ENCODE measurements around the gene GAPT.

Gene GAPT

DNA sequence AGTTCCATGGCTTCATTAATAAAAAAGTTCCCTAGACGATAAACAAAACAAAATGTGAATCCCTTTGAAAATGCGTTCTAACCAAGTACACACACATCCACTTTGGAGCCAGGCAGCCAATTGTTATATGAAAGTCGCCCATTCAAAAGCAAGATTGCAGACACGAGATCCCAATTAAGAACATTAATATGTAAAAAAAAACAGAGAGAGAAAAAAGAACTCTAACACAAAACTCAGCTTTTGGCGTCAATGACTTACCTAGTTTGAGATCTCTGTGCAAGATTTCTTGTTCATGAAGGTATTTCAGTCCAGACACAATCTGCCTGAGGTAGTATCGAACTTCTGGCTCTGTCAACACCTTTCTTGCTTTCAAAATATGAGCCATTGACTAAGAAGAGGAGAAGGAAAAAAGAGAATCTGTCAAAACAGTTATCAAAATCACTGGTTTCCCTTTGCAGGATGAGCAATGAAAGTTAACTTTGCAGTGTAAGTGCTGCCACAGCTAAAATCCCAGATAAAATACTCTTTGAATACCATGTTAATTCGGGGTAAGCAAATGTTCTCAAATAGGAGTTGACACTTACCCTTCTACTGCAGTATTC, 33.0 kb upstream of the GAPT start:
- H3K9me3 Mint-ChIP-seq, result no peaks in the 10 kb centered on the region
- H3K4me1 Mint-ChIP-seq, result peaks cover 19% of the 10 kb centered on the region
- H3K4me3 Mint-ChIP-seq, result peak overlapping the region; percentile 87
- H3K36me3 Mint-ChIP-seq, result peaks cover 7% of the 10 kb centered on the region
- no peaks in the 10 kb centered on the region for H3K27me3 Mint-ChIP-seq
- no peak overlapping the region for H3K27ac Mint-ChIP-seq

DNA sequence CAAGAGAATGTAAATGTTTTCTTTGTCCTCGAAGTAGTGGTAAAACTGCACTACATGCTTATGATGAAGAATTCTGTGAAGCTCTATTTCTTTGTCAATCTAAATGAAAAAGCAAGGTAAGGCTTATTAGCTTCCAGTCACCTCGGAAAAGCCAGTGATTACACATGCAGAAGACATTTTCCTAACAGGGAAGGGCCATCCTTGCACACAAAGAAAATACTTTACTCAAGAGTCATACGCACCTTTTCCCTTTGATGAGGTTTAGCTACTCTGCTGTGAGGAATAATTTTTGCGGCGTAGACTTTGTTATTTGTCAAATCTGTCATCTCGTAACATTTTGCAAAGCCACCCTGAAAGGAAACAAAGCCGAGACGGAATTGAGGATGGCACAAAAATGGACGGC, 32.5 kb upstream of the GAPT start:
- Mint-ChIP-seq H3K27me3 (no peaks in the 10 kb centered on the region), H3K4me1 (peaks cover 19% of the 10 kb centered on the region), H3K4me3 (peak overlapping the region; percentile 87), H3K9me3 (no peaks in the 10 kb centered on the region), H3K36me3 (peaks cover 7% of the 10 kb centered on the region), H3K27ac (no peak overlapping the region)

DNA sequence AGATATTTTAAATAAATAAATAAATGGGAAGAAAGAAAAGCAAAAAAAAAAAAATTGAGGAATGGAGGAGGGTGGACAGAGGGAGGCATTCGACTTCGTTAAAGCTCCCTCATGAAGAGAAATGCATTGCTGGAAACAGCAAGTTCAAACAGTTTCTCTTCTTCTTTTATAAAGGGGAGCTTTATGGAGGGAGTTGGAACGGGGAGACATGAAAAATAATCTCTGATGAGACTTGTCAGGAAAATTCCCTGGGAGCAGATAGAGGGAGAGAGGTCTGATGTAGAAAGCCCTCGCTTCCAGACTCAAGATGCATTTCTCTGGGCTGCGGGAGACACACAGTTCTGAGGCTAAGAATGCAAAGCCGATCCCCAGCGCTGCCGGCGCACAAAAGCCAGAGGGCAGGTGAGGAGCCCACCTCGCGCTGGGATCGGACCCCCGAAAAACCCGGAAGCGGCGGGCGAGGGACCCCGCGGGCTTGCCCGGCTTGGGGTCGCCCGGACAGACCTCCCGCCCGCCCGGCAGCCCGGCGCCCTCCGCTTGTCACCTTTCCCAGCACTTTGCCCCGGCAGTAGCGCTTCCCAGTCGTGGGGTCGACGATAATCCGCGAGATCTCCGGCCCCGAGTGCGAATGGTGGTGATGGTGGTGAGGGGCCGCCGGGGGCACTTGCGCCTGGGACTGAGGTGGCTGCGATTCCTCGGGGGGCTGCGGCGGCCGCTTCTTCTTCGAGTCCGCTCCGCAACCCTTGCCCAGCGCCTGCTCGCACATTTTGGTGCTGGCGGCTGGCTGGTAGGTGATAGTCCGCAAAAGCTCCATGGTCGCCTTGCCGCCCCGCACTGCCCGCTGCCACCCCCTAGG, 31.9 kb upstream of the GAPT start:
- Mint-ChIP-seq H3K27ac (no peak overlapping the region), H3K9me3 (no peaks in the 10 kb centered on the region), H3K27me3 (no peaks in the 10 kb centered on the region), H3K4me3 (peak overlapping the region; percentile 87), H3K36me3 (peaks cover 6% of the 10 kb centered on the region), H3K4me1 (peaks cover 19% of the 10 kb centered on the region)

DNA sequence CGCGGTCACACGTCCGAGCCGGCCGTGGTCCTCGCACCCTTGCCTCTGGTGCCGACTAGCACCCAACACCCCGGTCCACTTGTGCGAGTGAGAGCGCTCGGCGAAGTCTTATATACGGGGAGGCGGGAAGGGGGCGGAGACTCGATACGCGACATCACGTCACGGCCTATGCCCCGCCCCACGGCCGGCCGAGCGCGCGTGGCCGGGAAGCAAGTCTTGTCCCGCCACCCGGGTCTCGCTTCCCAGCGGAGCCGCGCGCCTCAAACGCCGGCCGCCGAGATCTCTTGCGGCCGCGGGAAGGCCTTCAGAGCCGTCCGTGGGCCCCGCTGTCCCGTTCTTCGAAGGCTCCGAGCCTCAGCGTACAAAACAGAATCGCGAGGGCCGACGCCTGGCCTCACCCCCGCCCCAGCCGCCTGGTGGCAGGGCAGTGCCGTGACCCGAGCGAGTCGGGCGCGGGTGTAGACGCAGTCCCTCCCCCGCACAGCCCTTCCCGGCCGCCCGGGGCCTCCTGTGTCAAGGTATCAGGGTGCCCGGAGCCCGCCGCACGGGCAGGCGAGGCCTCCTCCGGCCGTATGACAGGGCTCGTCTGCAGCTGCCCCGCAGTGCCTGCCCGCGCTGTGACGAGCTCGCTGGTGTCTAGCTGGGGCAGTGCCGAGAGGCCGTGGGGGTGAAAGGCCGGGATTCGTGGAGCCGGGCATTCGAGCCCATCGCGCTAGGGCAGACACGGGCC, 31.1 kb upstream of the GAPT start, which contains the start of gene PLK2:
PLK2 (minus strand) TSS at position 85 of the 730 bp plus-strand sequence. CDS start 127 bp downstream, outside the sequence.
- Mint-ChIP-seq H3K4me3 (peak within 1 kb of the TSS; percentile 87), H3K27me3 (no peaks in the 10 kb centered on the region), H3K9me3 (no peaks in the 10 kb centered on the region), H3K4me1 (peaks cover 19% of the 10 kb centered on the region), H3K27ac (peak within 1 kb of the TSS; percentile 80), H3K36me3 (peaks cover 1% of the 10 kb centered on the region)

DNA sequence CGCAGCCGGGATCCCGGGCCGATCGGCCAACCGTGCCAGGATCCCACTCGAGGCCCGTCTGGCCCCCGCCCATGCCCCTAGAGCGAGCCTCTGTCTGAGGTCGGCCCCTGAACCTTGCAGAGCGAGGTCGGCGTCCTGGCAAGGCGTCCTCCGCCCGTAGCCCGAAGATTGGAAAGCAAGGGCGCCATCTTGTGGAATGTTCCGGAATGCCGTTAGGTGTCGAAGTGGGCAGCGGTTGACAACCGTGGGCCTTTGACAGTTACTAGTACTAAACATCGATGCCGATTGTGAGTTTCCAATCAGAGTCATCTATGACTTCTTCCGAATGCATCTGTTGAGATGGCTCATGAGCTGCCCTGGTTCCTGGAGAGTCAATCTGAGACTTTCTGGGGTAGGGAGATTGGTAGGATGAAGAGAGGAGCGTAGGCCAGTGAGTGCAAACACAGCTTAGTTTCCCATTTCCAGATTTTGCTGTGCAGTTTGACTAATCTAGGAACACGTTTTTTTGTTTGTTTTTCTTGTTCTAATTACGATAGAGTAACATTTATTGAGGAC, 30.4 kb upstream of the GAPT start:
- Mint-ChIP-seq H3K4me1 (peaks cover 19% of the 10 kb centered on the region), H3K27ac (peak overlapping the region; percentile 80), H3K36me3 (no peaks in the 10 kb centered on the region), H3K4me3 (peak overlapping the region; percentile 87), H3K27me3 (no peaks in the 10 kb centered on the region), H3K9me3 (no peaks in the 10 kb centered on the region)

DNA sequence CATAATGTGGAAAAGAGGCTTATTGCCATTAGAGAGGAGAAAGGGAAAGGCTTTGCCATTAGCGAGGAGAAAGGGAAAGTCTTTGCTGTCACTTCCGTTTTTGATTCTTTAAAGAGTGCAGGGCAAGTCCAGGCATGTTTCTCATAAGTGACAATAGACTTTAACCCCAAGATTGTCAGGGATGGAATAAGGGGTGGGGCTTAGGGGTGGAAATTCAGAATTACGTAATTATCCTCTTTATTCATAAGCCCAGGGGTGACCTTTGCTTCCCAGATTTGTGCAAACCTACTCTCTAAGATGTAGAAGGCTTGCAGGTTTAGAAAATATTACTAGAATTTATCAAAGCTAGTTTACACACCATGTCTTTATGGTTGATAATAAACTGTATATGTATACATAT, 29.1 kb upstream of the GAPT start:
- peaks cover 19% of the 10 kb centered on the region for H3K4me1 Mint-ChIP-seq
- H3K9me3 Mint-ChIP-seq, result no peaks in the 10 kb centered on the region
- H3K27ac Mint-ChIP-seq, result no peak overlapping the region
- no peak overlapping the region for H3K4me3 Mint-ChIP-seq
- H3K27me3 Mint-ChIP-seq, result no peaks in the 10 kb centered on the region
- no peaks in the 10 kb centered on the region for H3K36me3 Mint-ChIP-seq

DNA sequence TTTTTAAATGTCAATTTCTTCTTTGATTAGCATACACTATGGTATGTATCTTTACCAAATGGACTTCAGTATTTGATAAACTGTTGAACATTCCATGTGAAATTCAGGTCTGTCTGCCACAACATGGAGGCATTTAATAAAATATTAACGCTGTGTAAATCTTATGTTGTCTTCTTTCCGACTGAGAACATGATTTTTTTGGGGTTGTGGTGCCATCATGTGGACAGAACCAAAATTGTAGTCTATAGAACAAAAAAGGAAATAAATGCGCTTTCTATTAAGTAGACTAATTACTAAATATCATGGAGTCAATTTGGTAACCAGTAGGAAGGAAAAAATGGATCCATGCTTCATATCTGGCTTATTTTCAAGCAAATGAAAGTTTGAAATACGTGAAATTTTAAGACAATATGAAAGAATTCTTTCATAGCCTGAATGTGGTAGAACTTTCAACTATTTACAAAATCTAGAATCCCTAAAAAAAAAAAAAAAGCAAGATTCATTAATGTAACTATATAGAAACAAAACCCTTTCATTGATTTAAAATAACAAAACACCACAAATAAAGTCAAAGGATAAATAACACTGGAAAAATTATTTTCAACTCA, 28.5 kb upstream of the GAPT start:
- H3K27ac Mint-ChIP-seq, result no peak overlapping the region
- no peak overlapping the region for H3K4me3 Mint-ChIP-seq

DNA sequence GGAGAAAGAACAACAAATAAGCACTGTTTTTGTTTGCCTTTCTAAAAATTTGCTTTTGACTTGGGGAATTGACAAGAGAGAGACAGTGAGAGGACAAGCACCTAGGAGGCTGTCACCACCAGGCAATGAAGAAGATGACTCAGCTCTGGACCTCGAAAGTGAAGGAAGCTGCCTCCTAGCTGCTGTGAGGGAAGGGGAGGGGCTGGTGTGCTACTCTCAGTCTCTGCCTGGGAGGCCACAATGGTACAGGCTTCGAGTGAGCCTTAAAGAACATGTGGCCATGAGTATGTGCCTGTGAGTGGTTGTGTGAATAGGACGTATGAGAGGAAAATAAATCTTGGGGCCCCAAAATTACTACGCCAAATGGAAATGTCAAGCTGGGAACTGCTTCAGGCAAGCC, 24.3 kb upstream of the GAPT start:
- no peak overlapping the region for H3K27ac Mint-ChIP-seq
- no peaks in the 10 kb centered on the region for H3K4me1 Mint-ChIP-seq

More for the DNA sequence above, 28.5 kb upstream of the GAPT start:
- Mint-ChIP-seq H3K36me3 (no peaks in the 10 kb centered on the region), H3K27me3 (no peaks in the 10 kb centered on the region), H3K4me1 (peaks cover 19% of the 10 kb centered on the region), H3K9me3 (no peaks in the 10 kb centered on the region)

DNA sequence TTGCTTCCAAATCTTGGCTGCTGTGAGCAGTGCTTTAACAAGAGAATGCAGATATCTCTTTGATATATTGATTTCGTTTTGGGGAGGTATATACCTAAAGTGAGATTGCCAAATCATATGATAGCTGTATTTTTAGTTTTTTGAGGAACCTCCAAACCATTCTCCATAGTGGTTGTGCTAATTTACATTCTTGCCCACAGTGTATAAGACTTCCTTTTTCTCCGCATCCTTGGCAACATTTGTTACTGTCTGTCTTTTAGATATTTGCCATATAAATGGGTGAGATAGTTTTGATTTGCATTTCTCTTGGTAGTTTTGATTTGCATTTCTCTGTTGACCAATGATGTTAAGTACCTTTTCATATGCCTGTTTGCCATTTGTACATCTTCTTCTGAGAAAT, 21.3 kb upstream of the GAPT start:
- Mint-ChIP-seq H3K27me3 (peaks cover 2% of the 10 kb centered on the region), H3K4me3 (no peak overlapping the region)

More for the DNA sequence above, 24.3 kb upstream of the GAPT start:
- no peaks in the 10 kb centered on the region for H3K9me3 Mint-ChIP-seq
- H3K36me3 Mint-ChIP-seq, result no peaks in the 10 kb centered on the region
- no peak overlapping the region for H3K4me3 Mint-ChIP-seq
- H3K27me3 Mint-ChIP-seq, result no peaks in the 10 kb centered on the region

DNA sequence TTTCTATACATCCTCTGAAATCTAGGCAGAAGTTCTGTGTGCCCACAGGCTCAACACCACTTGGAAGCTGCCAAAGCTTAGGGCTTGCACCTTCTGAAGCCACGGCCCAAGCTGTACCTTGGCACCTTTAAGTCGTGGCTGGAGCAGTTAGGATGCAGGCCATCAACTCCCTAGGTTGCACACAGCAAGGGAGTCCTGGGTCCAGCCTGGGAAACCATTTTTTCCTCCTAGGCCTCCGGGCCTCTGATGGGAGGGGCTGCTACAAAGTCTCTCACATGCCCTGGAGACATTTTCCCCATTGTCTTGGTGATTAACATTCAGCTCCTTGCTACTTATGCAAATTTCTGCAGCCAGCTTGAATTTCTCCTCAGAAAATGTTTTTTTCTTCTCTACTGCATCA, 15.8 kb upstream of the GAPT start:
- peaks cover 3% of the 10 kb centered on the region for H3K36me3 Mint-ChIP-seq
- no peak overlapping the region for H3K4me3 Mint-ChIP-seq
- H3K27ac Mint-ChIP-seq, result no peak overlapping the region
- H3K4me1 Mint-ChIP-seq, result no peaks in the 10 kb centered on the region
- peaks cover 5% of the 10 kb centered on the region for H3K27me3 Mint-ChIP-seq
- H3K9me3 Mint-ChIP-seq, result peaks cover 15% of the 10 kb centered on the region

More for the DNA sequence above, 21.3 kb upstream of the GAPT start:
- Mint-ChIP-seq H3K4me1 (no peaks in the 10 kb centered on the region), H3K9me3 (peaks cover 8% of the 10 kb centered on the region), H3K36me3 (peaks cover 1% of the 10 kb centered on the region), H3K27ac (no peak overlapping the region)

DNA sequence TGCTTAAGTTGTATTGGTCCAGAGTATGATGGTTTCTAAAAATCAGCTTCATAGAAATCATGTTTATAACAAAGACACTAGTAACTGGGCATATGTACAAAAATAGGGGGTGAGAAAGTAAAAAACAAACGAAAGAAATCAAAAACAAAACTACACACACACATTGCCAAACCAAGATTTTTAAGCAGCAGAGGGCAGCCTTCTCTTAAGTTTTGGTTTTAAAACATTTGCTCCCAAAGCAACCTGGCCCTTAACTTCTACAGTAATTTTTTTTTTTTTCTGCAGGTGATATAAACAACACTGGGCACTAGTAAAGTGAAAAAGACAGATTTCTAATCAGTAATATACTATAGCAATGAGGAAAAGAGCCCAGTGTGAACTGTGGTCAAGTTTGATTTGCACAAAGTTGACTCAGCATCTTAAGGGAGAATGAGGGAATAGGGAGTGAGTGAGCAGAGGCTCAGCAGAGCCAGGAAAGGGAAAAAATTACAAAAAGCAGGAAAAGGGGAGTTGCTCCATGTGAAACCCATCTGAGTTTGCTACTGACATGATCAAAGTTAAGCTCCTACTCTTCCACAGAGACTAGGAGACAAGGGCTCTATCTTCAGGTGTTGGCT, 13.4 kb upstream of the GAPT start:
- Mint-ChIP-seq H3K9me3 (peaks cover 15% of the 10 kb centered on the region), H3K27me3 (peaks cover 5% of the 10 kb centered on the region), H3K27ac (no peak overlapping the region), H3K4me3 (no peak overlapping the region), H3K36me3 (peaks cover 3% of the 10 kb centered on the region), H3K4me1 (no peaks in the 10 kb centered on the region)

DNA sequence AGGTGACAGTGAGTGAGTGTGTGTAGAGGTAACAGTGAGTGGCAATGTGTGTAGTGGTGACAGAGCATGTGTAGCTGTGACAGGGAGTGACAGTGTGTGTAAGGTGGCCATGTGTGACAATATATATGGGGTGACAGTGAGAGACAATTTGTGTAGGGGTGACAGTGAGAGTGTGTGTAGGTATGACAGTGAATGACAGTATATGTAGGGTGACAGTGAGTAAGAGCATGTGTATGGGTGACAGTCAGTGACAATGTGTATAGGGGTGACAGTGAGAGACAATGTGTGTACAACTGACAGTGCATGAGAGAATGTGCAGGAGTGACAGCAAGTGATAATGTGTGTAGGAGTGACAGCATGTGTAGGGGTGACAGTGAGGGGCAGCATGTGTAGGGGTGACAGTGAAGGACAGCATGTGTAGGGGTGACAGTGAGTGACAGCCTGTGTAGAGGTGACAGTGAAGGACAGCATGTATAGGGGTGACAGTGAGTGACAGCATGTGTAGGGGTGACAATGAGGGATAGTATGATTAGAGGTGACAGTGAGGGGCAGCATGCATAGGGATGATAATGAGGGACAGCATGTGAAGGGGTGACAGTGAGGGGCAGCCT, 10.1 kb upstream of the GAPT start:
- Mint-ChIP-seq H3K27ac (no peak overlapping the region), H3K9me3 (peaks cover under 1% of the 10 kb centered on the region), H3K36me3 (no peaks in the 10 kb centered on the region)

DNA sequence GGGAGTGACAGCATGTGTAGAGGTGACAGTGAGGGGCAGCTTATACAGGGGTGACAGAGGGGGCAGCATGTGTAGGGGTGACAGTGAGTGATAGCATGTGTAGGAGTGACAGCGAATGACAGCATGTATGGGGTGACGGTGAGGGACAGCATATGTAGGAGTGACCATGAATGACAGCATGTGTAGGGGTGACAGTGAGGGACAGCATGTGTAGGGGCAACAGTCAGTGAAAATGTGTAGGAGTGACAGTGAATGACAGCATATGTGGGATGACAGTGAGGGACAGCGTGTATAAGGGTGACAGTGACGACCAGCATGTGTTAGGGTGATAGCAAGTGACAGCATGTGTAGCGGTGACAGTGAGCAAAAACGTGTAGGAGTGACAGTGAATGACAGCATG, 9.4 kb upstream of the GAPT start:
- H3K27me3 Mint-ChIP-seq, result peaks cover 5% of the 10 kb centered on the region

More for the DNA sequence above, 10.1 kb upstream of the GAPT start:
- H3K27me3 Mint-ChIP-seq, result peaks cover 3% of the 10 kb centered on the region
- no peaks in the 10 kb centered on the region for H3K4me1 Mint-ChIP-seq
- H3K4me3 Mint-ChIP-seq, result no peak overlapping the region

DNA sequence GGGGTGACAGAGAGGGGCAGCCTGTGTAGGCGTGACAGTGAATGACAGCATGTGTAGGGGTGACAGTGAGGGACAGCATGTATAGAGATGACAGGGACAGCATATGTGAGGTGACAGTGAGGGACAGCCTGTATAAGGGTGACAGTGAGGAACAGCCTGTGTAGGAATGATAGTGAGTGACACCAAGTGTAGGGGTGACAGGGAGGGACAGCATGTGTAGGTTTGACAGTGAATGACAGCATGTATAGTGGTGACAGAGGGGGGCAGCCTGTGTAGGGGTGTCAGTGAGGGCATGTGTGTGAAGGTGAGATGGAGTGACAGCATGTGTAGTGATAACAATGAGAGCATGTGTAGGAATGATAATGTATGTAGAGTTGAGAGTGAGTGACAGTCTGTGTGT, 8.7 kb upstream of the GAPT start:
- Mint-ChIP-seq H3K4me3 (no peak overlapping the region), H3K9me3 (no peaks in the 10 kb centered on the region), H3K36me3 (no peaks in the 10 kb centered on the region), H3K4me1 (no peaks in the 10 kb centered on the region), H3K27me3 (peaks cover 4% of the 10 kb centered on the region), H3K27ac (no peak overlapping the region)

More for the DNA sequence above, 9.4 kb upstream of the GAPT start:
- Mint-ChIP-seq H3K9me3 (no peaks in the 10 kb centered on the region), H3K27ac (no peak overlapping the region), H3K4me3 (no peak overlapping the region), H3K4me1 (no peaks in the 10 kb centered on the region), H3K36me3 (no peaks in the 10 kb centered on the region)

Measured in activated naive CD4-positive, alpha-beta T cell treated with anti-CD3 and anti-CD28 coated beads, Interleukin-2, amount 50 U/mL, for 24 hours (primary cell).